Fibroblast of lung (primary cell): ENCODE results near the gene KIR3DL3. TPM values are rescaled to one million over a fixed set of nuclear protein-coding genes. Genes with fewer than 3 reads are reported as not detected.
"Not testable (repeated sequence)": the region's sequence is repeated elsewhere in the genome, so short reads cannot be mapped to it uniquely, and the experiment has no call there.

Experiments
- DNase-seq, 2 donors: peaks; one replicate each; pipeline versions ENCODE4 v3.0.0 to v3.0.0-alpha.2; 2010; ENCODE audit warnings: low read depth in 2 of 2
- H2AFZ ChIP-seq: 2 replicates; pipeline ENCODE4 v1.5.1; 2012; ENCODE audit warnings: low read length, control low read depth, inconsistent platforms
- H3K27ac ChIP-seq: 2 replicates; pipeline ENCODE4 v1.5.1; 2011; ENCODE audit warnings: low read length, control low read depth; ENCODE audit not compliant: insufficient read depth
- H3K27me3 ChIP-seq: 2 replicates; pipeline ENCODE4 v1.5.1; 2011; ENCODE audit warnings: mild to moderate bottlenecking, low read length; ENCODE audit not compliant: control insufficient read depth, insufficient read depth
- H3K36me3 ChIP-seq: 2 replicates; pipeline ENCODE4 v1.5.1; 2011; ENCODE audit warnings: low read length; ENCODE audit not compliant: control insufficient read depth, insufficient read depth
- H3K4me1 ChIP-seq: 2 replicates; pipeline ENCODE4 v1.5.1; 2011; ENCODE audit warnings: low read length; ENCODE audit not compliant: control insufficient read depth, insufficient read depth; ENCODE audit errors: extremely low read depth
- H3K4me2 ChIP-seq: 2 replicates; pipeline ENCODE4 v1.5.1; 2011; ENCODE audit warnings: low read length, control low read depth; ENCODE audit not compliant: insufficient read depth; ENCODE audit errors: extremely low read depth
- H3K4me3 ChIP-seq, 4 experiments: fragments of 200-600 bp in 1 of 4; sonication (generic) in 1 of 4; replicated peaks in 1 of 4; 2 replicates each; pipeline ENCODE4 v1.5.1; 2011 to 2016; ENCODE audit warnings: low read length in 4 of 4, low read depth in 3 of 4, mild to moderate bottlenecking in 3 of 4, control low read depth in 2 of 4, inconsistent platforms in 1 of 4, mixed read lengths in 1 of 4; ENCODE audit not compliant: insufficient read depth in 1 of 4; ENCODE audit errors: control extremely low read depth in 1 of 4
- H3K79me2 ChIP-seq: 2 replicates; pipeline ENCODE4 v1.5.1; 2012; ENCODE audit warnings: mild to moderate bottlenecking, low read length, inconsistent platforms; ENCODE audit not compliant: control insufficient read depth, insufficient read depth
- H3K9ac ChIP-seq: 2 replicates; pipeline ENCODE4 v1.5.1; 2011; ENCODE audit warnings: mild to moderate bottlenecking, low read length, control low read depth; ENCODE audit not compliant: insufficient read depth
- H3K9me3 ChIP-seq: 2 replicates; pipeline ENCODE4 v1.5.1; 2012; ENCODE audit warnings: low read depth, low read length; ENCODE audit not compliant: control insufficient read depth, insufficient read depth
- H4K20me1 ChIP-seq: 2 replicates; pipeline ENCODE4 v1.5.1; 2011; ENCODE audit warnings: low read length; ENCODE audit not compliant: control insufficient read depth, insufficient read depth; ENCODE audit errors: extremely low read depth
- polyA plus RNA-seq, 2 donors: library from polyadenylated mRNA; depleted of rRNA in 1 of 2; stranded (reverse) in 1 of 2; unstranded in 1 of 2; fragments of >200 nt; gene quantifications; 2 replicates each; pipeline ENCODE4 v1.2.1, GENCODE V29; 2011 to 2012; ENCODE audit warnings: missing spikeins in 1 of 2
- total RNA-seq: library from RNA; depleted of rRNA; stranded (reverse); fragments of >200 nt; gene quantifications from 2 replicates; pipeline ENCODE4 v1.2.1, GENCODE V29; 2014

The KIR3DL3 gene
- total and polyA plus RNA-seq, 2 donors (not counting 1 experiment from before 2014, with no cell fraction given) = not detected

DNA sequence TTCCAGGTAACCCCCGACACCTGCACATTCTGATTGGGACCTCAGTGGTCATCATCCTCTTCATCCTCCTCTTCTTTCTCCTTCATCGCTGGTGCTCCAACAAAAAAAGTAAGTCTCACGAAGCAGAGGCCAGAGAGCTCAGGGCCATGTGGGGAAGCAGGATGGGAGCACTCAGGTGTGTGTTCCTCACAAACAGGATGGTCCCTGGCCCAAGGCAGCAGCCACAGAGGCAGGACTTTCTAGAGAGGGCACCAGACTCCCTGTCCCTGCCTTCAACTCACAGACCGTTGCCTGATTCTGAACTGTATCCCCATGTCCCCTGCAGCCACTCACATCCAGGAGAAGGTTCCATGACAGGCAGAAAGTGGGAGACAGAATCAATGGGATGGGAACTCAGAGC lies 58.7 kb downstream of the KIR3DL3 start:
- H3K27ac ChIP-seq, H3K4me2 ChIP-seq: not testable (repeated sequence)

More for the DNA sequence above, 58.7 kb downstream of the KIR3DL3 start:
- not testable (repeated sequence) for H3K4me1 ChIP-seq, H2AFZ ChIP-seq, DNase-seq, H3K36me3 ChIP-seq, H3K4me3 ChIP-seq, H3K9me3 ChIP-seq, H3K9ac ChIP-seq, H4K20me1 ChIP-seq, H3K79me2 ChIP-seq, H3K27me3 ChIP-seq

Other genes starting within 250 kb of the KIR3DL3 start
- gene LAIR2, start 221.6 kb upstream of the KIR3DL3 start, total RNA-seq = not detected in 2 replicates
- not detected in 2 replicates for gene LAIR2, start 221.6 kb upstream of the KIR3DL3 start, polyA plus RNA-seq
- gene LILRA2, start 150.7 kb upstream of the KIR3DL3 start, total RNA-seq = not detected in 2 replicates
- gene LILRA2, start 150.7 kb upstream of the KIR3DL3 start, polyA plus RNA-seq = not detected in 2 replicates
- not detected in 2 replicates for gene LILRA1, start 130.8 kb upstream of the KIR3DL3 start, total RNA-seq
- gene LILRA1, start 130.8 kb upstream of the KIR3DL3 start, polyA plus RNA-seq = not detected in 2 replicates
- gene LILRB1, start 94.0 kb upstream of the KIR3DL3 start, total RNA-seq = not detected in 2 replicates
- not detected in 2 replicates for gene LILRB1, start 94.0 kb upstream of the KIR3DL3 start, polyA plus RNA-seq
- not detected in 2 replicates for gene LILRB4, start 61.5 kb upstream of the KIR3DL3 start, total RNA-seq
- not detected in 2 replicates for gene LILRB4, start 61.5 kb upstream of the KIR3DL3 start, polyA plus RNA-seq
- gene KIR2DL3, start 14.1 kb downstream of the KIR3DL3 start, total RNA-seq = not detected in 2 replicates
- gene KIR2DL3, start 14.1 kb downstream of the KIR3DL3 start, polyA plus RNA-seq = not detected in 2 replicates
- not detected in 2 replicates for gene KIR2DL1, start 45.4 kb downstream of the KIR3DL3 start, total RNA-seq
- gene KIR2DL1, start 45.4 kb downstream of the KIR3DL3 start, polyA plus RNA-seq = not detected in 2 replicates
- gene KIR2DL4, start 79.2 kb downstream of the KIR3DL3 start, total RNA-seq = not detected in 2 replicates
- gene KIR2DL4, start 79.2 kb downstream of the KIR3DL3 start, polyA plus RNA-seq = not detected in 2 replicates
- not detected in 2 replicates for gene KIR3DL1, start 92.0 kb downstream of the KIR3DL3 start, total RNA-seq
- not detected in 2 replicates for gene KIR3DL1, start 92.0 kb downstream of the KIR3DL3 start, polyA plus RNA-seq
- gene KIR2DS4, start 108.2 kb downstream of the KIR3DL3 start, total RNA-seq = not detected in 2 replicates
- gene KIR2DS4, start 108.2 kb downstream of the KIR3DL3 start, polyA plus RNA-seq = not detected in 2 replicates
- not detected in 2 replicates for gene KIR3DL2, start 126.0 kb downstream of the KIR3DL3 start, total RNA-seq
- not detected in 2 replicates for gene KIR3DL2, start 126.0 kb downstream of the KIR3DL3 start, polyA plus RNA-seq
- gene FCAR, start 149.8 kb downstream of the KIR3DL3 start, total RNA-seq = not detected in 2 replicates
- not detected in 2 replicates for gene FCAR, start 149.8 kb downstream of the KIR3DL3 start, polyA plus RNA-seq
- gene NCR1, start 181.7 kb downstream of the KIR3DL3 start, total RNA-seq = not detected in 2 replicates
- gene NCR1, start 181.7 kb downstream of the KIR3DL3 start, polyA plus RNA-seq = not detected in 2 replicates
- not detected in 2 replicates for gene NLRP7, start 223.1 kb downstream of the KIR3DL3 start, total RNA-seq
- not detected in 2 replicates for gene NLRP7, start 223.1 kb downstream of the KIR3DL3 start, polyA plus RNA-seq
- gene NLRP2, start 241.9 kb downstream of the KIR3DL3 start, total RNA-seq = under 0.01 and 0.17 TPM in 2 replicates
- gene NLRP2, start 241.9 kb downstream of the KIR3DL3 start, polyA plus RNA-seq = 0.05 and 0.37 TPM in 2 replicates